GM23338 (cell line): ENCODE results near the gene ICAM2.

Source experiments
- CREB1 ChIP-seq: fragments of 250-450 bp; sonication (Bioruptor Pico); IDR thresholded peaks from 2 replicates; pipeline ENCODE4 v1.5.0; 2020; ENCODE audit warnings: low read depth, mild to moderate bottlenecking, moderate library complexity
- CTCF ChIP-seq, 2 experiments: fragments of 200-600 bp in 1 of 2; sonication (generic) in 1 of 2; conservative IDR thresholded peaks; 2 replicates each; pipeline versions ENCODE4 v1.5.1 to v1.6.1; 2016 to 2017; ENCODE audit warnings: antibody characterized with exemption in 2 of 2, low read depth in 2 of 2, mild to moderate bottlenecking in 2 of 2, moderate library complexity in 1 of 2
- ETS1 ChIP-seq: IDR thresholded peaks from 2 replicates; pipeline ENCODE4 v1.6.1; 2016; ENCODE audit warnings: antibody characterized with exemption
- EZH2 ChIP-seq: fragments of 200-600 bp; sonication (generic); IDR thresholded peaks from one replicate; pipeline ENCODE4 v1.8.0; 2017; ENCODE audit warnings: antibody characterized with exemption, mild to moderate bottlenecking, low read depth; ENCODE audit not compliant: unreplicated experiment
- EZH2phosphoT487 ChIP-seq: fragments of 200-600 bp; sonication (generic); IDR thresholded peaks from one replicate; pipeline ENCODE4 v1.8.1; 2018; ENCODE audit warnings: antibody characterized with exemption; ENCODE audit not compliant: unreplicated experiment
- JUNB ChIP-seq: IDR thresholded peaks from one replicate; pipeline ENCODE4 v1.6.1; 2016; ENCODE audit warnings: antibody characterized with exemption; ENCODE audit not compliant: unreplicated experiment
- POLR2AphosphoS5 ChIP-seq: IDR thresholded peaks from 2 replicates; pipeline ENCODE4 v1.6.1; 2016; ENCODE audit warnings: antibody characterized with exemption, low read depth
- REST ChIP-seq: IDR thresholded peaks from one replicate; pipeline ENCODE4 v1.6.1; 2018; ENCODE audit warnings: antibody characterized with exemption; ENCODE audit not compliant: unreplicated experiment
- STAT1 ChIP-seq: IDR thresholded peaks from one replicate; pipeline ENCODE4 v1.6.1; 2016; ENCODE audit warnings: antibody characterized with exemption; ENCODE audit not compliant: unreplicated experiment

- TF ChIP-seq CTCF (conservative IDR thresholded peaks at IDR 0.05; ENCODE audit: low read depth in 2 of 2) (no peak), REST (no peak), POLR2AphosphoS5 (no peak), EZH2 (no peak), EZH2phosphoT487 (no peak), STAT1 (no peak), CREB1 (CRISPR knock-in tag) (no peak), ETS1 (no peak), JUNB (no peak)
These were observed 32.3 kb downstream of the ICAM2 start for GRCh38 chr17:63988127-63988478.
